Breast epithelium (tissue), 4 donors: ENCODE data around the gene SH3BP4. TPM values are rescaled to one million over a fixed set of nuclear protein-coding genes. Genes with fewer than 3 reads are reported as not detected.
A peak's percentile ranks its signal among the peaks of the same experiment; 100 is the strongest.

Source experiments
- DNase-seq, 2 donors: peaks; one replicate each; pipeline ENCODE4 v3.0.0-alpha.2; 2019; ENCODE audit warnings: low spot score in 2 of 2
- H3K27ac ChIP-seq, 2 donors: fragments of 200-600 bp; sonication (generic) in 1 of 2; one replicate each; pipeline ENCODE4 v1.5.1; 2016 to 2019; ENCODE audit warnings: mild to moderate bottlenecking in 1 of 2
- H3K27me3 ChIP-seq, 2 donors: fragments of 200-600 bp; sonication (generic) in 1 of 2; one replicate each; pipeline versions ENCODE4 v1.5.1 to v1.6.0; 2017 to 2019; ENCODE audit warnings: control low read depth in 1 of 2, mild to moderate bottlenecking in 1 of 2
- H3K36me3 ChIP-seq: fragments of 200-600 bp; one replicate; pipeline ENCODE4 v1.5.1; 2019
- H3K4me1 ChIP-seq, 2 donors: fragments of 200-600 bp; sonication (generic); one replicate each; pipeline ENCODE4 v1.5.1; 2016 to 2019; ENCODE audit warnings: control low read depth in 1 of 2
- H3K4me3 ChIP-seq, 3 donors: fragments of 200-600 bp; sonication (generic); 1 replicate in 2 of 3; 2 replicates in 1 of 3; pipeline ENCODE4 v1.5.1; 2016 to 2019; ENCODE audit warnings: mild to moderate bottlenecking in 3 of 3, moderate library complexity in 2 of 3
- H3K9me3 ChIP-seq, 2 donors: fragments of 200-600 bp; sonication (generic) in 1 of 2; one replicate each; pipeline ENCODE4 v1.5.1; 2016 to 2019; ENCODE audit warnings: control low read depth in 1 of 2
- CTCF ChIP-seq, 3 donors: fragments of 450-650 bp; IDR thresholded peaks; one replicate each; pipeline ENCODE4 v1.5.1; 2016 to 2017; ENCODE audit warnings: antibody characterized with exemption in 3 of 3, mild to moderate bottlenecking in 3 of 3, moderate library complexity in 3 of 3
- POLR2A ChIP-seq: fragments of 450-650 bp; IDR thresholded peaks from one replicate; pipeline ENCODE4 v1.6.1; 2016; ENCODE audit warnings: antibody characterized with exemption, mild to moderate bottlenecking, moderate library complexity
- POLR2AphosphoS5 ChIP-seq, 3 donors: sonication (generic); formaldehyde crosslinking; IDR thresholded peaks; one replicate each; pipeline ENCODE4 v1.6.1; 2017; ENCODE audit warnings: antibody characterized with exemption in 3 of 3
- intact Hi-C: fragments of 100-400 bp; cut with DNase I; formaldehyde crosslinking; loops from one replicate; pipeline ENCODE4 v1.15.1; 2023; ENCODE audit warnings: low total_unique reads
- total RNA-seq, 3 donors: library from RNA; depleted of rRNA; stranded (reverse); fragments of >200 nt; gene quantifications; one replicate each; pipeline ENCODE4 v1.1.0, GENCODE V29; 2016

SH3BP4 gene
- total RNA-seq, 3 donors from 2014 or later: 28.5 to 73.6 (median 44.2) TPM

GRCh38 chr2:235006986-235007385 lies 55.2 kb downstream of the SH3BP4 start:
- no peaks in the 10 kb centered on the region for H3K27me3 ChIP-seq
- peak overlapping the region in 1 of 2 donors; percentile 51 for H3K27ac ChIP-seq
- no peaks in the 10 kb centered on the region for H3K36me3 ChIP-seq
- no peak for TF ChIP-seq CTCF (IDR thresholded peaks at IDR 0.05)
- TF ChIP-seq POLR2AphosphoS5 (IDR thresholded peaks at IDR 0.05): no peak
- TF ChIP-seq POLR2A: no peak
- H3K9me3 ChIP-seq: no peaks in the 10 kb centered on the region
- intact Hi-C loops: no loop called here
- no peak for DNase-seq
- H3K4me3 ChIP-seq: no peak overlapping the region
- H3K4me1 ChIP-seq: peaks cover 0 to 11% of the 10 kb centered on the region in 2 donors

GRCh38 chr2:235007664-235008457 lies 56.0 kb downstream of the SH3BP4 start:
- DNase-seq: no peak
- H3K9me3 ChIP-seq: no peaks in the 10 kb centered on the region
- no peaks in the 10 kb centered on the region for H3K27me3 ChIP-seq
- H3K4me1 ChIP-seq: peaks cover 0 to 11% of the 10 kb centered on the region in 2 donors
- H3K4me3 ChIP-seq: no peak overlapping the region
- H3K27ac ChIP-seq: peak overlapping the region; percentile 50 to 51
- TF ChIP-seq POLR2AphosphoS5 (IDR thresholded peaks at IDR 0.05): no peak
- H3K36me3 ChIP-seq: no peaks in the 10 kb centered on the region
- intact Hi-C loops: no loop called here

GRCh38 chr2:235008584-235009044 lies 56.8 kb downstream of the SH3BP4 start:
- peak overlapping the region; percentile 50 to 51 for H3K27ac ChIP-seq
- no peak for DNase-seq
- no peaks in the 10 kb centered on the region for H3K9me3 ChIP-seq
- intact Hi-C loops: no loop called here
- no peak for TF ChIP-seq CTCF (IDR thresholded peaks at IDR 0.05)
- TF ChIP-seq POLR2AphosphoS5 (IDR thresholded peaks at IDR 0.05): no peak
- no peak for TF ChIP-seq POLR2A
- no peaks in the 10 kb centered on the region for H3K27me3 ChIP-seq
- H3K4me1 ChIP-seq: peaks cover 0 to 11% of the 10 kb centered on the region in 2 donors
- no peak overlapping the region for H3K4me3 ChIP-seq
- H3K36me3 ChIP-seq: no peaks in the 10 kb centered on the region

GRCh38 chr2:235009081-235009480 lies 57.3 kb downstream of the SH3BP4 start:
- Histone ChIP-seq H3K36me3 (no peaks in the 10 kb centered on the region), H3K4me1 (peaks cover 0 to 11% of the 10 kb centered on the region in 2 donors), H3K9me3 (no peaks in the 10 kb centered on the region), H3K27ac (peak overlapping the region; percentile 50 to 51), H3K27me3 (no peaks in the 10 kb centered on the region), H3K4me3 (no peak overlapping the region)
- intact Hi-C loops: no loop called here
- no peak for TF ChIP-seq CTCF (IDR thresholded peaks at IDR 0.05)
- no peak for TF ChIP-seq POLR2A
- no peak for TF ChIP-seq POLR2AphosphoS5 (IDR thresholded peaks at IDR 0.05)
- DNase-seq: no peak

GRCh38 chr2:235010117-235010714 lies 58.4 kb downstream of the SH3BP4 start:
- intact Hi-C loops: no loop called here

More at GRCh38 chr2:235010117-235010714, 58.4 kb downstream of the SH3BP4 start:
- no peak for DNase-seq
- Histone ChIP-seq H3K27me3 (no peaks in the 10 kb centered on the region), H3K9me3 (peaks cover 1 to 4% of the 10 kb centered on the region in 2 donors), H3K36me3 (no peaks in the 10 kb centered on the region), H3K27ac (peak overlapping the region in 1 of 2 donors; percentile 51), H3K4me1 (peaks cover 0 to 11% of the 10 kb centered on the region in 2 donors), H3K4me3 (no peak overlapping the region)
- TF ChIP-seq CTCF (IDR thresholded peaks at IDR 0.05) (no peak), POLR2A (no peak), POLR2AphosphoS5 (IDR thresholded peaks at IDR 0.05) (no peak)
